Spleen (tissue), 11 donors: ENCODE data around the gene PRKCQ. TPM values are rescaled to one million over a fixed set of nuclear protein-coding genes. Genes with fewer than 3 reads are reported as not detected.
A peak's percentile ranks its signal among the peaks of the same experiment; 100 is the strongest.

Source experiments
- DNase-seq: peaks from one replicate; pipeline ENCODE4 v3.0.0-alpha.2; 2020
- H3K27ac ChIP-seq, 8 donors: fragments of 200-600 bp; sonication (generic) in 7 of 8; 1 replicate in 4 of 8; 2 replicates in 4 of 8; pipeline versions ENCODE4 v1.5.0 to v1.8.0; 2016 to 2021; ENCODE audit warnings: inconsistent platforms in 4 of 8, mild to moderate bottlenecking in 4 of 8, moderate library complexity in 1 of 8
- H3K27me3 ChIP-seq, 7 donors: fragments of 200-600 bp; sonication (generic) in 6 of 7; replicated peaks in 1 of 7; 1 replicate in 4 of 7; 2 replicates in 3 of 7; pipeline versions ENCODE4 v1.5.0 to v1.8.0; 2016 to 2021; ENCODE audit warnings: inconsistent platforms in 3 of 7, mild to moderate bottlenecking in 1 of 7
- H3K36me3 ChIP-seq, 6 donors: fragments of 200-600 bp; sonication (generic) in 5 of 6; 1 replicate in 4 of 6; 2 replicates in 2 of 6; pipeline versions ENCODE4 v1.5.0 to v1.8.0; 2016 to 2021; ENCODE audit warnings: inconsistent platforms in 2 of 6
- H3K4me1 ChIP-seq, 6 donors: fragments of 200-600 bp; sonication (generic) in 5 of 6; 1 replicate in 3 of 6; 2 replicates in 3 of 6; pipeline versions ENCODE4 v1.5.0 to v1.8.0; 2016 to 2021; ENCODE audit warnings: inconsistent platforms in 3 of 6
- H3K4me3 ChIP-seq, 8 donors: fragments of 200-600 bp; sonication (generic) in 7 of 8; 1 replicate in 4 of 8; 2 replicates in 4 of 8; pipeline versions ENCODE4 v1.5.0 to v1.8.0; 2016 to 2021; ENCODE audit warnings: inconsistent platforms in 4 of 8, mild to moderate bottlenecking in 4 of 8, moderate library complexity in 2 of 8
- H3K9me3 ChIP-seq, 8 donors: fragments of 200-600 bp; sonication (generic) in 7 of 8; 1 replicate in 4 of 8; 2 replicates in 4 of 8; pipeline versions ENCODE4 v1.5.0 to v1.8.0; 2016 to 2021; ENCODE audit warnings: inconsistent platforms in 4 of 8
- POLR2A ChIP-seq, 3 donors: fragments of 450-650 bp; IDR thresholded peaks; one replicate each; pipeline ENCODE4 v1.5.1; 2017; ENCODE audit warnings: antibody characterized with exemption in 3 of 3, mild to moderate bottlenecking in 1 of 3
- POLR2AphosphoS5 ChIP-seq, 3 donors: sonication (generic); formaldehyde crosslinking; IDR thresholded peaks; one replicate each; pipeline ENCODE4 v1.5.1; 2017; ENCODE audit warnings: antibody characterized with exemption in 3 of 3
- WGBS, 5 donors: extraction: QIAGEN DNeasy Blood & Tissue Kit in 3 of 5; methylation state at CpG; one replicate each; pipeline versions ENCODE4 v1.1.5 to v1.1.7; 2013 to 2018; 5-methylcytosine and 5-hydroxymethylcytosine counted together
- intact Hi-C: fragments of 100-400 bp; cut with DNase I; formaldehyde crosslinking; loops from one replicate; pipeline ENCODE4 v1.15.0; 2023; ENCODE audit warnings: low total_unique reads
- polyA plus RNA-seq, 3 donors: library from polyadenylated mRNA; stranded (reverse); fragments of 200-250 nt; gene quantifications; one replicate each; pipeline ENCODE4 v1.2.1, GENCODE V29; 2013
- total RNA-seq, 7 donors: library from RNA; depleted of rRNA in 3 of 7; stranded (reverse); fragments of >200 nt in 3 of 7; fragmentation: NEBNext Ultra II Directional in 4 of 7; extraction: Animal tissue kit (Norgen Biotek cat#: 25700) in 4 of 7; gene quantifications; one replicate each; pipeline versions ENCODE4 v1.1.0 to v1.2.1, GENCODE V29; 2016 to 2021
- TF ChIP-seq, protein P1 (sequence below), 11 experiments: fragments of 200-600 bp in 7 of 11; fragments of 450-650 bp in 4 of 11; sonication (generic) in 4 of 11; IDR thresholded peaks in 8 of 11; conservative IDR thresholded peaks in 3 of 11; 1 replicate in 7 of 11; 2 replicates in 4 of 11; pipeline versions ENCODE4 v1.4.0 to v1.8.0; 2016 to 2021; ENCODE audit warnings: antibody characterized with exemption in 11 of 11, inconsistent platforms in 4 of 11, mild to moderate bottlenecking in 1 of 11
- donor health status: healthy with polysubstance abuse.
- donor health status: DM: no; HTN: no; CAD: no; lungs with moderate emphysema.
- donor health status: DM: no; HTN: no; CAD: no.
- donor health status: Bipolar disorder and iron deficiency.
- donor health status: healthy.
- donor health status: DM: no; HTN: no; CAD: no.
- donor health status: DM: yes; HTN: yes; CAD: no.

PRKCQ gene
- total and polyA plus RNA-seq, 10 donors, result 2.1 to 11.8 (median 8.1) TPM

DNA sequence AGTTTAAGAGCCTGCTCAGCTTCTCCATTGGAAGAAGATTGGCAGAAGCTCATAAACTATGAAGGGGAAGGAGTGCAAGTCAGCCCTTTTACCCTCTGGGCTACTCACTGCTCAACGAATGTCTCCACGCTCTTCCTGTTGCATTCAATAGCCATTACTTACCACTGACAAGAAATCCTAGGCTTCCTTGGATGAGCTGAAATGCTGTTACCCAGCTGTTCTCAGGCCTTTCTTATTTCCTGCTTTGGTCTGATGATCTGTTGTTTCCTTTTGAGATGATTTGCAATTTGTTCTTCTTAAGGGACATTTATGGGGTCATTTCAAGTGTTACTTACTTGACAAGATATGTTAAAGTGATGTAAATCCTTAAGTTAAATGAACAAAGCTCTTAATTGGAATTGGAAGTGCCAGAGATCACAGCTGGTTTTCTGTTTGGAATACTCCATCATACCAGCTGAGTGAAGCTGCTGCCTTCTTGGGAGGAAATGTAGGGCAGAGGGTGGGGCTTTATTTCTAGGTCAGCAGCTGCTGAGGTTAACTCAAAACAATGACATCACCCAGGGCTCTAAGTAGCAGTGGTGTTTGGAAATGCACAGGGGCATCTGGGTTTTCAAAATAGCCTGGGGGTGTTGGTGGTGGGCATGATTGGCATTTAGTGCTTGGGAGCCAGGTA is 170.0 kb downstream of the PRKCQ start:
- intact Hi-C loops, result loop anchor here (10.0 kb wide), 1 partner anchor 395 kb away; no protein-coding TSS in a partner anchor
- Histone ChIP-seq H3K27ac (peak overlapping the region; percentile 28 to 82 (median 62)), H3K36me3 (no peaks in the 10 kb centered on the region), H3K4me3 (peak overlapping the region in 1 of 8 donors; percentile 30), H3K4me1 (peaks cover 0 to 43% (median 15%) of the 10 kb centered on the region in 6 donors), H3K27me3 (no peaks in the 10 kb centered on the region), H3K9me3 (no peaks in the 10 kb centered on the region)
- peak in 1 of 3 donors; percentile 56 for TF ChIP-seq POLR2AphosphoS5 (IDR thresholded peaks at IDR 0.05)
- TF ChIP-seq POLR2A (IDR thresholded peaks at IDR 0.05), result no peak
- TF ChIP-seq, protein P1, sequence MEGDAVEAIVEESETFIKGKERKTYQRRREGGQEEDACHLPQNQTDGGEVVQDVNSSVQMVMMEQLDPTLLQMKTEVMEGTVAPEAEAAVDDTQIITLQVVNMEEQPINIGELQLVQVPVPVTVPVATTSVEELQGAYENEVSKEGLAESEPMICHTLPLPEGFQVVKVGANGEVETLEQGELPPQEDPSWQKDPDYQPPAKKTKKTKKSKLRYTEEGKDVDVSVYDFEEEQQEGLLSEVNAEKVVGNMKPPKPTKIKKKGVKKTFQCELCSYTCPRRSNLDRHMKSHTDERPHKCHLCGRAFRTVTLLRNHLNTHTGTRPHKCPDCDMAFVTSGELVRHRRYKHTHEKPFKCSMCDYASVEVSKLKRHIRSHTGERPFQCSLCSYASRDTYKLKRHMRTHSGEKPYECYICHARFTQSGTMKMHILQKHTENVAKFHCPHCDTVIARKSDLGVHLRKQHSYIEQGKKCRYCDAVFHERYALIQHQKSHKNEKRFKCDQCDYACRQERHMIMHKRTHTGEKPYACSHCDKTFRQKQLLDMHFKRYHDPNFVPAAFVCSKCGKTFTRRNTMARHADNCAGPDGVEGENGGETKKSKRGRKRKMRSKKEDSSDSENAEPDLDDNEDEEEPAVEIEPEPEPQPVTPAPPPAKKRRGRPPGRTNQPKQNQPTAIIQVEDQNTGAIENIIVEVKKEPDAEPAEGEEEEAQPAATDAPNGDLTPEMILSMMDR (IDR thresholded peaks at IDR 0.05 in 8 of 11, conservative IDR thresholded peaks at IDR 0.05 in 3 of 11), result no peak
- 13 to 38% (median 29%) methylated on average over 2 of the region's 2 CpGs for WGBS, 5 donors
- DNase-seq, result no peak

- intact Hi-C loops, result loop anchor here (10.0 kb wide), 1 partner anchor 394 kb away; no protein-coding TSS in a partner anchor
- WGBS, 5 donors, result 94 to 95% (median 94%) methylated on average over 3 of the region's 3 CpGs
- Histone ChIP-seq H3K27ac (no peak overlapping the region), H3K9me3 (no peaks in the 10 kb centered on the region), H3K4me1 (peaks cover 0 to 43% (median 15%) of the 10 kb centered on the region in 6 donors), H3K36me3 (no peaks in the 10 kb centered on the region), H3K4me3 (no peak overlapping the region), H3K27me3 (no peaks in the 10 kb centered on the region)
- DNase-seq, result no peak
- TF ChIP-seq POLR2AphosphoS5 (IDR thresholded peaks at IDR 0.05), result no peak
- TF ChIP-seq POLR2A (IDR thresholded peaks at IDR 0.05), result no peak
- TF ChIP-seq, protein P1 (IDR thresholded peaks at IDR 0.05 in 8 of 11, conservative IDR thresholded peaks at IDR 0.05 in 3 of 11), result no peak
These were observed 171.3 kb downstream of the PRKCQ start for GRCh38 chr10:6408799-6409198.

DNA sequence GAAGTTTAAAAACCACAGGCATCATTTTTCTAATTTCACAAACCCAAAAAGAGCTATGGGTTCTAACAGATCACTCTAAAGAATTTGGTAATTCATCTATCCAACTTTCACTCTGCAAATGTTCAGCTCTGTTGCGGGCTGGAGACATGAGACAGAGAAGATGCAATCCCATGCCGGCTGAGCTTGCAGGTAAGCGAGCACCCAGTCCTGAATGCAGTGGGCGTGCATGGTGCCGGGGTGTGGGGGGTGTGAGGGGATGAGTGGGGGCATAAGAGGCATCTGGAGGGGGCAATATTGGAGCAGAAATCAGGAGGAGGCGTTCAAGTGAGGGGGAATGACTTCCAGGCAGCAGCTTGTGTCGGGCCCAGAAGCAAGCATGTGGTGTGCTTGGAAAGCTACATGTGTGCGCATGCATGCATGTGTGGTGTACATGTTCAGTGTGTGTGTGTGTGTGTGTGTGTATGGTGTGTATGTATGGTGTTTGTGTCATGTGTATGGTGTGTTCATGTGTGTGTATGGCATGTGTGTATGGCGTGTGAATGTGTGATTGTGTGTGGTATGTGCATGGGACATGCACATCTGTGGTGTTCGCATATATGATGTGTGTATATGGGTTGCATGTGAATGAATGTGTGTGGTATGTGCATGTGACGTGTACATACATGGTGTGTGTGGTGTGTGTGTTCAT is 172.9 kb downstream of the PRKCQ start:
- Histone ChIP-seq H3K4me1 (peaks cover 1 to 46% (median 15%) of the 10 kb centered on the region in 6 donors), H3K27me3 (no peaks in the 10 kb centered on the region), H3K4me3 (no peak overlapping the region), H3K27ac (no peak overlapping the region), H3K36me3 (no peaks in the 10 kb centered on the region), H3K9me3 (no peaks in the 10 kb centered on the region)
- intact Hi-C loops, result loop anchor here (10.0 kb wide), 1 partner anchor 392 kb away; no protein-coding TSS in a partner anchor
- TF ChIP-seq POLR2AphosphoS5 (IDR thresholded peaks at IDR 0.05) (no peak), POLR2A (IDR thresholded peaks at IDR 0.05) (no peak)
- TF ChIP-seq, protein P1 (IDR thresholded peaks at IDR 0.05 in 8 of 11, conservative IDR thresholded peaks at IDR 0.05 in 3 of 11), result no peak
- DNase-seq, result no peak
- 88 to 94% (median 92%) methylated on average over 11 of the region's 11 CpGs for WGBS, 5 donors
